Prostate gland (tissue), 2 donors: ENCODE measurements around the gene WDR64. TPM values are rescaled to one million over a fixed set of nuclear protein-coding genes. Genes with fewer than 3 reads are reported as not detected.

Experiments used
- DNase-seq: peaks from one replicate; pipeline ENCODE4 v3.0.0-alpha.2; 2019; ENCODE audit warnings: low spot score
- H3K27ac ChIP-seq, 2 donors: fragments of 200-600 bp; sonication (generic); 2 replicates each; pipeline ENCODE4 v1.5.1; 2017 to 2019
- H3K27me3 ChIP-seq: fragments of 200-600 bp; sonication (generic); replicated peaks from 2 replicates; pipeline ENCODE4 v1.5.1; 2019; ENCODE audit not compliant: insufficient read depth
- H3K36me3 ChIP-seq, 2 donors: fragments of 200-600 bp; sonication (generic); 1 replicate in 1 of 2; 2 replicates in 1 of 2; pipeline versions ENCODE4 v1.5.1 to v1.8.1; 2017 to 2019
- H3K4me1 ChIP-seq: fragments of 200-600 bp; sonication (generic); replicated peaks from 2 replicates; pipeline ENCODE4 v1.5.1; 2019
- H3K4me3 ChIP-seq, 2 donors: fragments of 200-600 bp; sonication (generic); 2 replicates each; pipeline ENCODE4 v1.5.1; 2017 to 2019
- H3K9me3 ChIP-seq: fragments of 200-600 bp; sonication (generic); 2 replicates; pipeline ENCODE4 v1.5.1; 2017
- POLR2A ChIP-seq: fragments of 450-650 bp; IDR thresholded peaks from one replicate; pipeline ENCODE4 v1.6.1; 2016; ENCODE audit warnings: antibody characterized with exemption, mild to moderate bottlenecking
- POLR2AphosphoS5 ChIP-seq: sonication (generic); formaldehyde crosslinking; IDR thresholded peaks from one replicate; pipeline ENCODE4 v1.6.1; 2017; ENCODE audit warnings: antibody characterized with exemption
- WGBS: methylation state at CpG from one replicate; pipeline ENCODE4 v1.1.5; 2018; 5-methylcytosine and 5-hydroxymethylcytosine counted together
- intact Hi-C: fragments of 100-400 bp; cut with DNase I; formaldehyde crosslinking; loops from one replicate; pipeline ENCODE4 v1.14.2; 2022
- total RNA-seq, 2 donors: library from RNA; depleted of rRNA; stranded (reverse); fragments of >200 nt; gene quantifications; one replicate each; pipeline ENCODE4 v1.1.0, GENCODE V29; 2016
- TF ChIP-seq, protein P1 (sequence below), 4 experiments: fragments of 200-600 bp in 2 of 4; fragments of 450-650 bp in 2 of 4; sonication (generic) in 2 of 4; IDR thresholded peaks; 1 replicate in 3 of 4; 2 replicates in 1 of 4; pipeline ENCODE4 v1.5.1; 2016 to 2019; ENCODE audit warnings: antibody characterized with exemption in 4 of 4, mild to moderate bottlenecking in 2 of 4, moderate library complexity in 2 of 4

The WDR64 gene
- total RNA-seq, 2 donors from 2014 or later = 0.91 TPM; not detected in 1

GRCh38 chr1:241828463-241829021 lies 176.5 kb downstream of the WDR64 start:
- Histone ChIP-seq H3K36me3 (no peaks in the 10 kb centered on the region), H3K27ac (no peak overlapping the region), H3K9me3 (no peaks in the 10 kb centered on the region), H3K27me3 (no peaks in the 10 kb centered on the region), H3K4me3 (no peak overlapping the region), H3K4me1 (no peaks in the 10 kb centered on the region)
- no peak for DNase-seq
- intact Hi-C loops = no loop called here
- TF ChIP-seq POLR2A (no peak), POLR2AphosphoS5 (no peak)
- TF ChIP-seq, protein P1, sequence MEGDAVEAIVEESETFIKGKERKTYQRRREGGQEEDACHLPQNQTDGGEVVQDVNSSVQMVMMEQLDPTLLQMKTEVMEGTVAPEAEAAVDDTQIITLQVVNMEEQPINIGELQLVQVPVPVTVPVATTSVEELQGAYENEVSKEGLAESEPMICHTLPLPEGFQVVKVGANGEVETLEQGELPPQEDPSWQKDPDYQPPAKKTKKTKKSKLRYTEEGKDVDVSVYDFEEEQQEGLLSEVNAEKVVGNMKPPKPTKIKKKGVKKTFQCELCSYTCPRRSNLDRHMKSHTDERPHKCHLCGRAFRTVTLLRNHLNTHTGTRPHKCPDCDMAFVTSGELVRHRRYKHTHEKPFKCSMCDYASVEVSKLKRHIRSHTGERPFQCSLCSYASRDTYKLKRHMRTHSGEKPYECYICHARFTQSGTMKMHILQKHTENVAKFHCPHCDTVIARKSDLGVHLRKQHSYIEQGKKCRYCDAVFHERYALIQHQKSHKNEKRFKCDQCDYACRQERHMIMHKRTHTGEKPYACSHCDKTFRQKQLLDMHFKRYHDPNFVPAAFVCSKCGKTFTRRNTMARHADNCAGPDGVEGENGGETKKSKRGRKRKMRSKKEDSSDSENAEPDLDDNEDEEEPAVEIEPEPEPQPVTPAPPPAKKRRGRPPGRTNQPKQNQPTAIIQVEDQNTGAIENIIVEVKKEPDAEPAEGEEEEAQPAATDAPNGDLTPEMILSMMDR (IDR thresholded peaks at IDR 0.05) = no peak
- WGBS = 51% methylated on average over 3 of the region's 3 CpGs

DNA sequence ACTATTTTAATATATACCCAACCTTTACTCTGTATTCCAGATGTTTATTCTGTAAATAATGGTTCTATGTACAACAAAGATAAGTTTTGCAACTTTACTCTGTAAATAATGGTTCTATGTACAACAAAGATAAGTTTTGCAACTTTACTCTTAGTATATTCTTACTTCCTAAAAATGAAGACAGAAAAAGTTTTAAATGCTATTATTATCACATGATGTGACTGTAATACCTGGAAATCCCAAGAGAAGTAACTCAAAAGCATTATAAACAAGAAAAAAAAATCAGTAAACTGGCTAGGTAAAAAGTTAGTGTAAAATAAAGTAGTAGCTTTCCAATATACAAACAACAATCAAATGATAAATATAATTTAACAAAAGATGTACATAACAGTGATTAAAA lies 177.4 kb downstream of the WDR64 start:
- Histone ChIP-seq H3K36me3 (no peaks in the 10 kb centered on the region), H3K4me3 (no peak overlapping the region), H3K27ac (no peak overlapping the region), H3K4me1 (no peaks in the 10 kb centered on the region), H3K27me3 (no peaks in the 10 kb centered on the region), H3K9me3 (no peaks in the 10 kb centered on the region)
- DNase-seq = no peak
- intact Hi-C loops = no loop called here
- TF ChIP-seq POLR2AphosphoS5 = no peak
- TF ChIP-seq, protein P1 (IDR thresholded peaks at IDR 0.05) = no peak
- TF ChIP-seq POLR2A = no peak

DNA sequence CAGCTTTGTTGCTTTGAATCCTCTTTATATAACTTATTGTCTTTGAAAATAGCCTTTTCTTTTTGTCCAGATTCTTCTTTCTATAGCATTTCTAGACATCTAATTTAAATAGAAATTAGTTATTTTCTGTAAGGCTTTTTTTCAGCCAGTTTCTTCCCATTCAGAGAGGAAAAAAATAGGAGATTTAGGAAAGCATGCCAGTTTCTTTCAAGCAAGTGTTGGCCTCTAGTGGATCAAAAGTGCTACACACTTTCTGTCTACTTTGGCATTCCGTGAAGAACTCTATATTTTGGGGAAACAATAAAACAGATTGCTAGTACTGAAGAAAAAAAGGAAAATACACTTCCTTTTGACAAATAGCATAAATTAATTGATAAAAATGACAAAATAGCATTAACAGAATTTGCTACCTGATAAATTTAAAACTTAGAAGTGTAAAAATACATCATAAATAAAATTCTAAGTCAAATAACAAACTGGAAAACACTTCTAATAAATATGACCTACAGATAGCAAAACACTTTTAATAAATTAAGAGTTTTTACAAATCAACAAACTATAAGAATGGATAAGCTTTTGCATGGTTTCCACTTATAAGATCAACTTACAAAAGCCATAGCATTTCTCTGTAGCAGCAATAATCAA lies 182.8 kb downstream of the WDR64 start:
- DNase-seq = no peak
- TF ChIP-seq, protein P1 (IDR thresholded peaks at IDR 0.05) = peak in 2 of 4 experiments; percentile 33 to 53
- TF ChIP-seq POLR2AphosphoS5 = no peak
- H3K27ac ChIP-seq = no peak overlapping the region
- 3% methylated on average over 1 of the region's 1 CpG for WGBS
- H3K9me3 ChIP-seq = no peaks in the 10 kb centered on the region
- no peaks in the 10 kb centered on the region for H3K36me3 ChIP-seq
- no peaks in the 10 kb centered on the region for H3K27me3 ChIP-seq
- no peak overlapping the region for H3K4me3 ChIP-seq
- no peaks in the 10 kb centered on the region for H3K4me1 ChIP-seq
- intact Hi-C loops = loop anchor here (10.0 kb wide), 1 partner anchor 220 kb away; no protein-coding TSS in a partner anchor

DNA sequence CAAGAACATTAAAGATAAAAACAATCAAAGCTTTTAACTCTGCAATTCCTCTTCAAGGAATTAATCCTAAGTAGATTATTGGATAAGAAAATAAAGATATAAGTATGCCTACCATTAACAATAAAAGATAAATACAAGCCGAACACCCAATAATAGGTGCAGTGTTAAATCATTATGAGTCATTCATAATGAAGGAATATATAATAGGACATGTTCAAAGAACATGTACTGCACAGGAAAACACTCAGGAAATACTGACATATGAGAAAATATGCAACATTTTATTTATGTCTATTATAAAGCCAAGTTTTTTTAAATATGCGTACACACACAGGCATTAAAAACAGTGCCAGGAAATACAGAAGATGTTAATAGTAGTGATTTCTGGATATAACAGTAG lies 184.9 kb downstream of the WDR64 start:
- no peak for DNase-seq
- Histone ChIP-seq H3K4me1 (no peaks in the 10 kb centered on the region), H3K9me3 (no peaks in the 10 kb centered on the region), H3K27ac (no peak overlapping the region), H3K36me3 (no peaks in the 10 kb centered on the region), H3K4me3 (no peak overlapping the region), H3K27me3 (no peaks in the 10 kb centered on the region)
- TF ChIP-seq, protein P1 (IDR thresholded peaks at IDR 0.05) = no peak
- TF ChIP-seq POLR2A (no peak), POLR2AphosphoS5 (no peak)
- intact Hi-C loops = loop anchor here (10.0 kb wide), 1 partner anchor 222 kb away; no protein-coding TSS in a partner anchor
- WGBS = 88% methylated on average over 2 of the region's 2 CpGs

GRCh38 chr1:241837416-241837815 lies 185.3 kb downstream of the WDR64 start:
- no peaks in the 10 kb centered on the region for H3K36me3 ChIP-seq
- no peak for DNase-seq
- H3K4me1 ChIP-seq = no peaks in the 10 kb centered on the region
- 87% methylated on average over 5 of the region's 5 CpGs for WGBS
- no peaks in the 10 kb centered on the region for H3K27me3 ChIP-seq
- H3K4me3 ChIP-seq = no peak overlapping the region
- H3K27ac ChIP-seq = no peak overlapping the region
- no peak for TF ChIP-seq POLR2AphosphoS5
- TF ChIP-seq, protein P1 (IDR thresholded peaks at IDR 0.05) = no peak
- TF ChIP-seq POLR2A = no peak
- intact Hi-C loops = loop anchor here (10.0 kb wide), 1 partner anchor 223 kb away; no protein-coding TSS in a partner anchor
- no peaks in the 10 kb centered on the region for H3K9me3 ChIP-seq
